ENCODE results near the gene RAMACL.

Gene RAMACL

GRCh38 chr6:166617359-166617758 lies 30.9 kb upstream of the RAMACL start:
- Histone ChIP-seq H3K4me1 (ENCODE audit: control insufficient read depth, insufficient read depth, low read length) (no peaks in the 10 kb centered on the region), H3K9me3 (ENCODE audit: control insufficient read depth, insufficient read depth, low read depth, low read length) (no peaks in the 10 kb centered on the region), H3K36me3 (ENCODE audit: control insufficient read depth in 2 of 2, insufficient read depth in 1 of 2, low read length in 2 of 2) (peaks cover 0 to 10% of the 10 kb centered on the region in 2 experiments; a peak in 1 of 3 replicates), H3K4me3 (ENCODE audit: low read depth, low read length) (no peak overlapping the region), H3K27ac (ENCODE audit: extremely low read depth, low read depth, low read length) (no peak overlapping the region)
- CTCF ChIA-PET, result no interaction called here
- POLR2A ChIA-PET, result interaction anchor here (1.4 kb wide), 1 partner anchor 10 kb away, joined by 3 read pairs; the partner anchor contains the start of gene RPS6KA2
- TF ChIP-seq YY1 (tag by site-specific recombination; IDR thresholded peaks at IDR 0.05) (no peak), ZNF571 (tag by site-specific recombination; IDR thresholded peaks at IDR 0.05) (no peak), INSM2 (tag by site-specific recombination; IDR thresholded peaks at IDR 0.05) (no peak), ZNF114 (tag by site-specific recombination; IDR thresholded peaks at IDR 0.05) (no peak), ZNF157 (tag by site-specific recombination; IDR thresholded peaks at IDR 0.05) (no peak), ZNF514 (tag by site-specific recombination; IDR thresholded peaks at IDR 0.05) (no peak), ZNF777 (tag by site-specific recombination; IDR thresholded peaks at IDR 0.05; ENCODE audit: borderline replicate concordance) (no peak), ZNF664 (tag by site-specific recombination; IDR thresholded peaks at IDR 0.05) (no peak), ZNF433 (tag by site-specific recombination; IDR thresholded peaks at IDR 0.05; ENCODE audit: low read depth) (no peak), SCRT2 (tag by site-specific recombination; IDR thresholded peaks at IDR 0.05) (no peak)
- TF ChIP-seq, protein P1, sequence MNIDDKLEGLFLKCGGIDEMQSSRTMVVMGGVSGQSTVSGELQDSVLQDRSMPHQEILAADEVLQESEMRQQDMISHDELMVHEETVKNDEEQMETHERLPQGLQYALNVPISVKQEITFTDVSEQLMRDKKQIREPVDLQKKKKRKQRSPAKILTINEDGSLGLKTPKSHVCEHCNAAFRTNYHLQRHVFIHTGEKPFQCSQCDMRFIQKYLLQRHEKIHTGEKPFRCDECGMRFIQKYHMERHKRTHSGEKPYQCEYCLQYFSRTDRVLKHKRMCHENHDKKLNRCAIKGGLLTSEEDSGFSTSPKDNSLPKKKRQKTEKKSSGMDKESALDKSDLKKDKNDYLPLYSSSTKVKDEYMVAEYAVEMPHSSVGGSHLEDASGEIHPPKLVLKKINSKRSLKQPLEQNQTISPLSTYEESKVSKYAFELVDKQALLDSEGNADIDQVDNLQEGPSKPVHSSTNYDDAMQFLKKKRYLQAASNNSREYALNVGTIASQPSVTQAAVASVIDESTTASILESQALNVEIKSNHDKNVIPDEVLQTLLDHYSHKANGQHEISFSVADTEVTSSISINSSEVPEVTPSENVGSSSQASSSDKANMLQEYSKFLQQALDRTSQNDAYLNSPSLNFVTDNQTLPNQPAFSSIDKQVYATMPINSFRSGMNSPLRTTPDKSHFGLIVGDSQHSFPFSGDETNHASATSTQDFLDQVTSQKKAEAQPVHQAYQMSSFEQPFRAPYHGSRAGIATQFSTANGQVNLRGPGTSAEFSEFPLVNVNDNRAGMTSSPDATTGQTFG (tag by site-specific recombination; IDR thresholded peaks at IDR 0.05; ENCODE audit: borderline replicate concordance), result no peak
- TF ChIP-seq, protein P2, sequence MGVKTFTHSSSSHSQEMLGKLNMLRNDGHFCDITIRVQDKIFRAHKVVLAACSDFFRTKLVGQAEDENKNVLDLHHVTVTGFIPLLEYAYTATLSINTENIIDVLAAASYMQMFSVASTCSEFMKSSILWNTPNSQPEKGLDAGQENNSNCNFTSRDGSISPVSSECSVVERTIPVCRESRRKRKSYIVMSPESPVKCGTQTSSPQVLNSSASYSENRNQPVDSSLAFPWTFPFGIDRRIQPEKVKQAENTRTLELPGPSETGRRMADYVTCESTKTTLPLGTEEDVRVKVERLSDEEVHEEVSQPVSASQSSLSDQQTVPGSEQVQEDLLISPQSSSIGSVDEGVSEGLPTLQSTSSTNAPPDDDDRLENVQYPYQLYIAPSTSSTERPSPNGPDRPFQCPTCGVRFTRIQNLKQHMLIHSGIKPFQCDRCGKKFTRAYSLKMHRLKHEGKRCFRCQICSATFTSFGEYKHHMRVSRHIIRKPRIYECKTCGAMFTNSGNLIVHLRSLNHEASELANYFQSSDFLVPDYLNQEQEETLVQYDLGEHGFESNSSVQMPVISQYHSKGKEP (tag by site-specific recombination; IDR thresholded peaks at IDR 0.05), result no peak

DNA sequence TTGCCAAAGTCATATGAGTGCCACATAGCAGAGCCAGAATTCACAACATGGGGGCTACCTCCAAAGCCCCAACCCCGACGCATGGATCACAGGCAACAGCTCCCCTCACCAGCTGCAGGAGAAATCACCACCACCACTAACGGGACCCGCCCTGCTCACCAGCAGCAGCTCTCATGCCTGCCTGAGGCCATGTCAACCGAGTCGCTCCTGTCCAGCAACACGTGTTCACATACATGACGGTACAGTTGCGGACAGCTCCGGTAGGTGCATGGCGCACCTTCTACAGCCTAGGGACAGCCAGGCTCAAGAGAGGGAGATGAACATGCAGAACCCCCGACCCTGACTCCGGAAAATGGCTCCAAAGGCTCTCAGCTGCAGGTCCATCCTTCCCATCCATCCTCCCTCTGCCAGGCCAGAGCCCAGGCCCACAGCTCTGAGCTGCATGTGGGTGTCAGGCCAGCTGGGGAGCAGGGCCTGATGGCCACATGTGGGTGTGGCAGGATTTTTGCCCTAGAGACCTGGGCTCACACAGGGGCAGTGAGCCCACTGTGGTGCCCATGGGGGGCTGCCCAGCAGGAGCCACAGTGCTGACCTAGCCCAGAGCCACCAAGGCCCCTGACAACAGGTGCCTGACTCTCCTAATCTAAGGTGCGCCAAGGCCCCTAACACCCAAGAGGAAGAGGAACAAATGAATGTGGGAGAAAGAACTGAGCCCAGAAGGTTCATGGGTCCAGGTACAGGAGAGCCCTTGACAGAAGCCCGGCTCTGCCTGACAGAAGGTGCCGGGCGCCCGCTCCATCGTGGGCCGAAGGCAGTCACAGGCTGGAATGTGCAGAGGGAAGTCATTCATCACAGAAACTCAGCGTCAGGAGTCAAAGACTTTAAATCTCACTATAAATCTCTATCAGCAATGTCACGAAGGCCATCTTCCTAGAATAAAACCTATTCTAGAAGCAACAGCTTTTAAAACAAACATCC lies 30.1 kb upstream of the RAMACL start:
- Histone ChIP-seq H3K27ac (ENCODE audit: extremely low read depth, low read depth, low read length) (no peak overlapping the region), H3K36me3 (ENCODE audit: control insufficient read depth in 2 of 2, insufficient read depth in 1 of 2, low read length in 2 of 2) (peaks cover 0 to 10% of the 10 kb centered on the region in 2 experiments; a peak in 1 of 3 replicates), H3K9me3 (ENCODE audit: control insufficient read depth, insufficient read depth, low read depth, low read length) (no peaks in the 10 kb centered on the region), H3K4me1 (ENCODE audit: control insufficient read depth, insufficient read depth, low read length) (no peaks in the 10 kb centered on the region), H3K4me3 (ENCODE audit: low read depth, low read length) (no peak overlapping the region)
- ChIA-PET POLR2A (interaction anchor here (1.6 kb wide), 1 partner anchor 11 kb away, joined by 3 read pairs; the partner anchor contains the start of gene RPS6KA2), CTCF (no interaction called here)
- TF ChIP-seq ZBTB8A (tag by site-specific recombination; IDR thresholded peaks at IDR 0.05) (no peak), ZFHX2 (tag by site-specific recombination; conservative IDR thresholded peaks at IDR 0.05) (0 out of 2 replicates have a peak, but pooled peaks have one; percentile 19)
